ENCODE data around the gene HINFP. TPM values are rescaled to one million over a fixed set of nuclear protein-coding genes. Genes with fewer than 3 reads are reported as not detected.

HINFP gene
- total and polyA plus RNA-seq, 9 of the 15 experiments (the other 6 are each of a cell fraction or from before 2014, with no cell fraction given), result 13.8 to 34.1 (median 22.5) TPM

DNA sequence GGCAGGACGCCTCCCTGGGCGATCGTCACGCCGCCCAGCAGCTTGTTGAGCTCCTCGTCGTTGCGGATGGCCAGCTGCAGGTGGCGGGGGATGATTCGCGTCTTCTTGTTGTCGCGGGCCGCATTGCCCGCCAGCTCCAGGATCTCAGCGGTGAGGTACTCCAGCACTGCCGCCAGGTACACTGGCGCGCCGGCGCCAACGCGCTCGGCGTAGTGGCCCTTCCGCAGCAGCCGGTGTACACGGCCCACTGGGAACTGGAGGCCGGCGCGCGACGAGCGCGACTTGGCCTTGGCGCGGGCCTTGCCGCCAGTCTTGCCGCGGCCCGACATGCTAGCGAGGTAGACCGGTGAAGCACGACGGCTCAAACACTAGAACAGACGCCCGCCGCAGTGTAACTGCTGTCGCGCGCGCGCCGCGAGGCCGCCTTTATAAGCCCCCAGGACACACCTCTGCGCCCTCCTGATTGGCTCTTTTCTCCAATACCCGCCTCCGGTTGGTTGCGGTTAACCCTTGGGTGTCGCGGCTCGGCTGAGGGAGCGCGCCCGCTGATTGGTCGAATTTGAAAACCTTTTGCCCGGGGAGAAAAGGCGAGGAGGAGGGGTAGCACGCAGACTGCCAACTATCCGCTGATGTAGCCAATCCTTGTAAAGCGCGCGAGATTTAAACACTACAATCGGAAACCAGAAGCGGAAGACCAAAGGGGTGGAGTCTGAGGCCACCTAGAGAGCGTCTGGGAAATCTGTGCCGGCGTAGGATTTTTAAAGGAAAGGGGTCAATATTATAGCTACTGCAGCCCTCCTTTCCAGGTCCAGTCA, 26.1 kb upstream of the HINFP start (continued):
- TF ChIP-seq, protein P1, sequence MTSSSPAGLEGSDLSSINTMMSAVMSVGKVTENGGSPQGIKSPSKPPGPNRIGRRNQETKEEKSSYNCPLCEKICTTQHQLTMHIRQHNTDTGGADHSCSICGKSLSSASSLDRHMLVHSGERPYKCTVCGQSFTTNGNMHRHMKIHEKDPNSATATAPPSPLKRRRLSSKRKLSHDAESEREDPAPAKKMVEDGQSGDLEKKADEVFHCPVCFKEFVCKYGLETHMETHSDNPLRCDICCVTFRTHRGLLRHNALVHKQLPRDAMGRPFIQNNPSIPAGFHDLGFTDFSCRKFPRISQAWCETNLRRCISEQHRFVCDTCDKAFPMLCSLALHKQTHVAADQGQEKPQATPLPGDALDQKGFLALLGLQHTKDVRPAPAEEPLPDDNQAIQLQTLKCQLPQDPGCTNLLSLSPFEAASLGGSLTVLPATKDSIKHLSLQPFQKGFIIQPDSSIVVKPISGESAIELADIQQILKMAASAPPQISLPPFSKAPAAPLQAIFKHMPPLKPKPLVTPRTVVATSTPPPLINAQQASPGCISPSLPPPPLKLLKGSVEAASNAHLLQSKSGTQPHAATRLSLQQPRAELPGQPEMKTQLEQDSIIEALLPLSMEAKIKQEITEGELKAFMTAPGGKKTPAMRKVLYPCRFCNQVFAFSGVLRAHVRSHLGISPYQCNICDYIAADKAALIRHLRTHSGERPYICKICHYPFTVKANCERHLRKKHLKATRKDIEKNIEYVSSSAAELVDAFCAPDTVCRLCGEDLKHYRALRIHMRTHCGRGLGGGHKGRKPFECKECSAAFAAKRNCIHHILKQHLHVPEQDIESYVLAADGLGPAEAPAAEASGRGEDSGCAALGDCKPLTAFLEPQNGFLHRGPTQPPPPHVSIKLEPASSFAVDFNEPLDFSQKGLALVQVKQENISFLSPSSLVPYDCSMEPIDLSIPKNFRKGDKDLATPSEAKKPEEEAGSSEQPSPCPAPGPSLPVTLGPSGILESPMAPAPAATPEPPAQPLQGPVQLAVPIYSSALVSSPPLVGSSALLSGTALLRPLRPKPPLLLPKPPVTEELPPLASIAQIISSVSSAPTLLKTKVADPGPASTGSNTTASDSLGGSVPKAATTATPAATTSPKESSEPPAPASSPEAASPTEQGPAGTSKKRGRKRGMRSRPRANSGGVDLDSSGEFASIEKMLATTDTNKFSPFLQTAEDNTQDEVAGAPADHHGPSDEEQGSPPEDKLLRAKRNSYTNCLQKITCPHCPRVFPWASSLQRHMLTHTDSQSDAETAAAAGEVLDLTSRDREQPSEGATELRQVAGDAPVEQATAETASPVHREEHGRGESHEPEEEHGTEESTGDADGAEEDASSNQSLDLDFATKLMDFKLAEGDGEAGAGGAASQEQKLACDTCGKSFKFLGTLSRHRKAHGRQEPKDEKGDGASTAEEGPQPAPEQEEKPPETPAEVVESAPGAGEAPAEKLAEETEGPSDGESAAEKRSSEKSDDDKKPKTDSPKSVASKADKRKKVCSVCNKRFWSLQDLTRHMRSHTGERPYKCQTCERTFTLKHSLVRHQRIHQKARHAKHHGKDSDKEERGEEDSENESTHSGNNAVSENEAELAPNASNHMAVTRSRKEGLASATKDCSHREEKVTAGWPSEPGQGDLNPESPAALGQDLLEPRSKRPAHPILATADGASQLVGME (CRISPR knock-in tag; IDR thresholded peaks at IDR 0.05), result 0 out of 2 replicates have a peak, but pooled peaks have one; percentile 27
- no peak for TF ChIP-seq OTX1 (CRISPR knock-in tag; IDR thresholded peaks at IDR 0.05)
- peak; percentile 100 for TF ChIP-seq POLR2A (conservative IDR thresholded peaks at IDR 0.05)
- peak; percentile 91 for TF ChIP-seq NR3C1 (CRISPR knock-in tag; IDR thresholded peaks at IDR 0.05)
- TF ChIP-seq SAFB (IDR thresholded peaks at IDR 0.05; ENCODE audit: borderline replicate concordance, low read depth, low read length), result peak; percentile 42; the same call in 1 of the 2 replicates
- TF ChIP-seq, protein P2, sequence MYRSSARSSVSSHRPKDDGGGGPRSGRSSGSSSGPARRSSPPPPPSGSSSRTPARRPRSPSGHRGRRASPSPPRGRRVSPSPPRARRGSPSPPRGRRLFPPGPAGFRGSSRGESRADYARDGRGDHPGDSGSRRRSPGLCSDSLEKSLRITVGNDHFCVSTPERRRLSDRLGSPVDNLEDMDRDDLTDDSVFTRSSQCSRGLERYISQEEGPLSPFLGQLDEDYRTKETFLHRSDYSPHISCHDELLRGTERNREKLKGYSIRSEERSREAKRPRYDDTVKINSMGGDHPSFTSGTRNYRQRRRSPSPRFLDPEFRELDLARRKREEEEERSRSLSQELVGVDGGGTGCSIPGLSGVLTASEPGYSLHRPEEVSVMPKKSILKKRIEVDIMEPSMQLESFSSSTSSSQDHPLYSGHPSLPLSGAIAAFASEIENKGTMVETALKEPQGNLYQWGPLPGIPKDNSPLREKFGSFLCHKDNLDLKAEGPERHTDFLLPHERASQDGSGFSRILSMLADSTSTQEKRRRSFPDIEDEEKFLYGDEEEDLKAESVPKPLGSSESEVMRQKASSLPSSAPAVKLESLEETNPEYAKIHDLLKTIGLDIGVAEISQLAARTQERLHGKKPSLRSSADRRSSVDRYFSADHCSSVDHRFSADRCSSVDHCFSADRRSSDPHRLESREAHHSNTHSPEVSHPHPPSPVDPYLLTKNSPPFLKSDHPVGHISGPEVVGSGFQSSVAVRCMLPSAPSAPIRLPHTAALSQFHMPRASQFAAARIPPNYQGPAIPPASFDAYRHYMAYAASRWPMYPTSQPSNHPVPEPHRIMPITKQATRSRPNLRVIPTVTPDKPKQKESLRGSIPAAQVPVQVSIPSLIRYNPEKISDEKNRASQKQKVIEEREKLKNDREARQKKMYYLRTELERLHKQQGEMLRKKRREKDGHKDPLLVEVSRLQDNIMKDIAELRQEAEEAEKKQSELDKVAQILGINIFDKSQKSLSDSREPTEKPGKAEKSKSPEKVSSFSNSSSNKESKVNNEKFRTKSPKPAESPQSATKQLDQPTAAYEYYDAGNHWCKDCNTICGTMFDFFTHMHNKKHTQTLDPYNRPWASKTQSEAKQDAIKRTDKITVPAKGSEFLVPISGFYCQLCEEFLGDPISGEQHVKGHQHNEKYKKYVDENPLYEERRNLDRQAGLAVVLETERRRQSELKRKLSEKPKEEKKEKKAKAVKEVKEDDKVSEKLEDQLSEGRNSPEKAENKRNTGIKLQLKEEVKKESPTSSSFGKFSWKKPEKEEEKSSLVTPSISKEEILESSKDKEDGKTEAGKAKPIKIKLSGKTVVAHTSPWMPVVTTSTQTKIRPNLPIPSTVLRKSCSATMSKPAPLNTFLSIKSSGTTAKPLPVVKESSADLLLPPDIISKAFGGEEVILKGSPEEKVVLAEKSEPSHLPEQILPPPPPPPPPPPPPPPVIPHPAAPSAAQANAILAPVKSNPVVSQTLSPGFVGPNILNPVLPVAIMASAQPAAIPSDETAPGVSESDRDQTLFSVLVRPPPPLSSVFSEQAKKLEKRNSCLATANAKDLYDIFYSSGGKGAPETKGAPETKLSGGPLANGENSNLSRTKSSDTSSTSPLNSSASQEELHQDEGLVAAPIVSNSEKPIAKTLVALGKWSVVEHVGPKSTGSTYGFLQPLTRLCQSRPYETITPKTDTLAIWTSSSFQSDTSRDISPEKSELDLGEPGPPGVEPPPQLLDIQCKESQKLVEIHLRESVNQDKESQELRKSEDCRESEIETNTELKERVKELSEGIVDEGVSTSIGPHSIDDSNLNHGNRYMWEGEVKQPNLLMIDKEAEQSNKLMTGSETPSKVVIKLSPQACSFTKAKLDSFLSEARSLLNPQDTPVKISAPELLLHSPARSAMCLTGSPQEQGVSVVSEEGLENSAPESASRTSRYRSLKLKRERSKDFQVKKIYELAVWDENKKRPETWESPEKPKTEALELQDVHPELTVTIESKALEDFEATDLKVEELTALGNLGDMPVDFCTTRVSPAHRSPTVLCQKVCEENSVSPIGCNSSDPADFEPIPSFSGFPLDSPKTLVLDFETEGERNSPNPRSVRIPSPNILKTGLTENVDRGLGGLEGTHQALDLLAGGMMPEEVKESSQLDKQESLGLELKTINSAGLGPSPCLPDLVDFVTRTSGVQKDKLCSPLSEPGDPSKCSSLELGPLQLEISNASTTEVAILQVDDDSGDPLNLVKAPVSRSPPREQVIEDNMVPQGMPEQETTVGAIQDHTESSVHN (IDR thresholded peaks at IDR 0.05; ENCODE audit: borderline replicate concordance in 1 of 2, low read depth in 1 of 2), result no peak
- TF ChIP-seq DNMT1 (IDR thresholded peaks at IDR 0.05), result no peak
- peak; percentile 89 for TF ChIP-seq MYC (IDR thresholded peaks at IDR 0.05; ENCODE audit: low read depth, low read length)
- peak; percentile 93; the same call in 1 of the 2 replicates for TF ChIP-seq MYC (CRISPR knock-in tag; IDR thresholded peaks at IDR 0.05; ENCODE audit: borderline replicate concordance, low read depth)
- peak; percentile 97; the same call in 1 of the 2 replicates for TF ChIP-seq NR1H2 (CRISPR knock-in tag; IDR thresholded peaks at IDR 0.05)
- peak; percentile 97 for TF ChIP-seq FOXK1 (CRISPR knock-in tag; IDR thresholded peaks at IDR 0.05; ENCODE audit: borderline replicate concordance)
